IPS-15b (cell line): Measurements from ENCODE around the gene TEAD4.

Experiments
- H3K27me3 ChIP-seq: one replicate; pipeline ENCODE4 v1.6.1; 2013; ENCODE audit warnings: low read length; ENCODE audit not compliant: control insufficient read depth, insufficient read depth
- H3K36me3 ChIP-seq: one replicate; pipeline ENCODE4 v1.6.1; 2013; ENCODE audit warnings: low read length; ENCODE audit not compliant: control insufficient read depth, insufficient read depth
- H3K4me1 ChIP-seq: one replicate; pipeline ENCODE4 v1.6.1; 2013; ENCODE audit warnings: mild to moderate bottlenecking, low read length; ENCODE audit not compliant: control insufficient read depth, insufficient read depth
- H3K4me3 ChIP-seq: one replicate; pipeline ENCODE4 v1.5.1; 2013; ENCODE audit warnings: low read depth, low read length
- H3K9ac ChIP-seq: one replicate; pipeline ENCODE4 v1.6.1; 2013; ENCODE audit warnings: low read depth, mild to moderate bottlenecking, low read length
- H3K9me3 ChIP-seq: one replicate; pipeline ENCODE4 v1.6.1; 2013; ENCODE audit warnings: mild to moderate bottlenecking, low read length; ENCODE audit not compliant: control insufficient read depth, insufficient read depth

The TEAD4 gene

DNA sequence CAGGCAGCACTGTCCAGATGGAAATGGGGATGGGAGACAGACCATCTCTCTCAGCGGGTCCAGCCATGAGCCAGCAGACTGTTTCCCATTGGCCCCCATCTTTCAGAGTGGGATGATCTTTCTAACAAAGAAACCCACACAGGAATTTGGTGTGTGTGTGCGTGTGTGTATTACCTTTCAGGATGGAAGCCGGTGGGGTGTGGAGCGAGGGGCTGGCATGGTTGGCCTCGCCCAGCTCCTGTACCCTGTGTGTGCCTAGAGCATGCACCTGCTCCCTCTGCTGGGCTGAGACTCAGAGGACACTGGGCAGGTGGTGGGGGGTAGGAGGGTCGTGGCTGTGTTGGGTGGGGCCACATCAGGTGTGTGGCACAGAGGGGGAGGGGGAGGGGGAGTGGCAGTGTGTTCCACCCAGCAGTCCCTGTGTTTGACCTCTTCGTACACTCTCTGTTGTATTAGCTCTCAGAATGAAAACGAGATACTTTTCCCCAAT is 85.0 kb downstream of the TEAD4 start:
- Histone ChIP-seq H3K9ac (no peak overlapping the region), H3K36me3 (peaks cover 32% of the 10 kb centered on the region), H3K9me3 (no peaks in the 10 kb centered on the region), H3K4me1 (no peaks in the 10 kb centered on the region), H3K27me3 (no peaks in the 10 kb centered on the region), H3K4me3 (no peak overlapping the region)

DNA sequence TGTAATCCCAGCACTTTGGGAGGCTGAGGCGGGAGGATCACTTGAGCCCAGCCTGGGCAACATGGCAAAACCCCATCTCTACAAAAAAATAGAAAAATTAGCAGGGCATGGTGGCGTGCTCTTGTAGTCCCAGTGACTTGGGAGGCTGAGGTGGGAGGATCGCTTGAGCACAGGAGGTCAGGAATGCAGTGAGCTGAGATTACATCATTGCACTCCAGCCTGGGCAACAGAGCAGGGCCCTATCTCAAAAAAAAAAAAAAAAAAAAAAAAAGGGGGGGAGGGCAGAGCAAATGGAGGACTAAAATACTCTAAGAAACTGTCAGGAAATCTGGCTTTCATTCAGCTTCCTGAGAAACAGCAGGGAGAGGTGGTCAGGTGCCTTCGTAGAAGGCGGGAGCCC is 86.3 kb downstream of the TEAD4 start:
- H3K4me1 ChIP-seq = no peaks in the 10 kb centered on the region
- H3K9ac ChIP-seq = no peak overlapping the region
- peaks cover 20% of the 10 kb centered on the region for H3K36me3 ChIP-seq
- H3K27me3 ChIP-seq = no peaks in the 10 kb centered on the region
- no peak overlapping the region for H3K4me3 ChIP-seq
- no peaks in the 10 kb centered on the region for H3K9me3 ChIP-seq

DNA sequence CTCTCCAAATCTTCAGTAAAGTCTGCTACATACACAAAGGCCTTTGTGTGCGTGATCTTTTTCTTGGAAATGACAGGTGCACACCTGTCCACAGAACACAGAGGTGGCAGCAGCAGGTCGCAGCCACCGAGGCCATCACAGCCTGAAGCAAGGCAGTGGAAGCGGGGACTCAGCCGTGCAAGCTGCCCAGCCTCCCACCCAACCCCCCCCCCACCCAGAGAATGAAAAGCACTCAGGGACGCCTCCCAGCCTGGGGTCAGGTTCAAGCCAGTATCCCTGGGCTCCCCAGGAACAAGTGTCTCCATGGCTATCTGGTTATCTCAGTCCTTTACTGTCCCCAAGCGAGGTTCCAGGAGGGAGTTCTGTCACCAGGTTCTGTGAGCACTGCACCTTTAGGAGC is 86.8 kb downstream of the TEAD4 start:
- Histone ChIP-seq H3K4me1 (no peaks in the 10 kb centered on the region), H3K9ac (no peak overlapping the region), H3K9me3 (no peaks in the 10 kb centered on the region), H3K27me3 (no peaks in the 10 kb centered on the region), H3K36me3 (peaks cover 15% of the 10 kb centered on the region), H3K4me3 (no peak overlapping the region)

DNA sequence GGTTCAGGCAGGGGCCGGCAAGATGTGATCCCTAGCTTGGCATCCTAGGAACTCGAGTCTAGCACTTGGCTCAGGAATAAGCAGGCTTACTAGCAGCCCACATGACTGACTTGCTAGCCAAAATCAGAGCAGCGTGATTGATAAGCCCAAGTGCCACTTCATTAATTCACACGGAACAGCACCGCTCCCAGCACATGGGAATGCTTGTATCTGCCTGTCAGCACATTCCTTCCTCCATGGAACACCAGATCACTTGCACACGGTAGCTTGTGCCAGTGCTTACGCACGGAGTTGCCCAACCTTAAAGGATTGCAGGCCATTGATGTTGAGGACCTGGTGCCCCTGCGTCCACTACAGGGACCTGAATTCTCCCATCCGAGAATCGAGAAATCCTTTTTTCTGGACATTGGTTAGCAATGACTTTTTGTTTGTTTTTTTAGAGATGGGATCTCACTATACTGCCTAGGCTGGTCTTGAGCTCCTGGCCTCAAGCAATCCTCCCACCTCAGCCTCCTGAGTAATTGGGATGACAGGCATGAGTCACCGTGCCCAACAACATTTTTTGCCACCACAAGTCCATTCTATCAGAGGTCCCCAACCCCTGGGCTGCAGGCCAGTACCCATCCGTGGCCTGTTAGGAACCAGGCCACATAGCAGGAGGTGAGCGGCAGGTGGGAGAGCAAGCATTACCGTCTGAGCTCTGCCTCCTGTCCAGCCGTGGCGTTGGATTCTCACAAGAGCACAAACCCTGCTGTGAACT is 87.4 kb downstream of the TEAD4 start:
- Histone ChIP-seq H3K4me1 (no peaks in the 10 kb centered on the region), H3K36me3 (peaks cover 11% of the 10 kb centered on the region), H3K9ac (no peak overlapping the region), H3K27me3 (no peaks in the 10 kb centered on the region), H3K4me3 (no peak overlapping the region), H3K9me3 (no peaks in the 10 kb centered on the region)

DNA sequence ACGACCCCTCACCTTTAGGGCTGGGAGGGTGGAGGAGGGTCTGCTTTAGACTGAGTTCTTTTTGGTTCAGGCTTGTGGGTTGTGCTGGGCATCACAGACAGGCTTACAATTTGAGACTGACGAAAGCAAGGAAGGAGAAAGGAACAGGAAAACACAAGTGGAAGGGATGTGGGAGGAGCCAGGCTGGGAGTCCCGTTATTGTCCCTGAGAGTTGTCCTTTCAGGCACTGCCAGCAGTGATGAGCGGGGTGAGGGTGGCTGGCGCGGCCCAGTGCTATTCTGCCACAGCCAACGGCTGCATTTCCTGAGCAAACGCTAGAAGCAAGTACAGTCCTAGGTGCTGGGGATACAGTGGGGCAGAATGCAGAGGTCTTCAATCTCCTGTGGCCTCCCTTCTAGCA is 88.8 kb downstream of the TEAD4 start:
- H3K9me3 ChIP-seq = no peaks in the 10 kb centered on the region
- no peaks in the 10 kb centered on the region for H3K4me1 ChIP-seq
- H3K4me3 ChIP-seq = no peak overlapping the region
- H3K36me3 ChIP-seq = peaks cover under 1% of the 10 kb centered on the region
- H3K9ac ChIP-seq = no peak overlapping the region
- H3K27me3 ChIP-seq = no peaks in the 10 kb centered on the region

DNA sequence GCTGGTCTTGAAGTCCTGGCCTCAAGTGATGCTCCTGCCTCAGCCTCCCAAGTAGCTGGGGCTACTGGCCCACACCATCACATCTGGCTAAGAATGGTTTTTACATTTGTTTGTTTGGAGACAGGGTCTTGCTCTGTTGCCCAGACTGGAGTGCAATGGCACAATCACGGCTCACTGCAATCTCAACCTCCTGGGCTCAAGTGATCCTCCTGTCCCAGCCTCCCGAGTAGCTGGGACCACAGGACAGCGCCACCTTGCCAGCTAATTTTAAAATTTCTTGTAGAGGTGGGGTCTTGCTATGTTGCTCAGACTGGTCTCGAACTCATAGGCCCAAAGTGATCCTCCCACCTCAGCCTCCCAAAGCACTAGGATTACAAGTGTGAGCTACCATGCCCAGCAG is 89.3 kb downstream of the TEAD4 start:
- Histone ChIP-seq H3K4me1 (no peaks in the 10 kb centered on the region), H3K9ac (no peak overlapping the region), H3K4me3 (no peak overlapping the region), H3K9me3 (no peaks in the 10 kb centered on the region), H3K36me3 (no peaks in the 10 kb centered on the region), H3K27me3 (no peaks in the 10 kb centered on the region)

DNA sequence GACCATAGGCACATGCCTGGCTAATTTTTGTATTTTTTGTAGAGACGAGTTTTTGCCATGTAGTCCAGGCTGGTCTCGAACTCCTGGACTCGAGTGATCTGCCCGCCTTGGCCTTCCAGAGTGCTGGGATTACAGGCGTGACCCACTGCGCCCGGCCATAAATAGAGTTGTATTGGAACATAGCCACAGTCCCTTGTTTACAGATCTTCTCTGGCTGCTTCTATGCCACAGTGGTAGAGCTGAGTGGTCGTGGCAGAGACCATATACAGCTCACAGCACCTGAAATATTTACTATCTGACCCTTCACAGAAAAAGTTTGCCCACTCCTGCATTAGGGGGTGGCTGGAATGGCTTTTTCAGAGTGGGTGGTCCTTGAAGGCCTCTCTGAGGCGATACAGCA is 90.0 kb downstream of the TEAD4 start:
- H3K9ac ChIP-seq = no peak overlapping the region
- H3K4me1 ChIP-seq = no peaks in the 10 kb centered on the region
- no peaks in the 10 kb centered on the region for H3K36me3 ChIP-seq
- H3K4me3 ChIP-seq = no peak overlapping the region
- H3K9me3 ChIP-seq = no peaks in the 10 kb centered on the region
- no peaks in the 10 kb centered on the region for H3K27me3 ChIP-seq

DNA sequence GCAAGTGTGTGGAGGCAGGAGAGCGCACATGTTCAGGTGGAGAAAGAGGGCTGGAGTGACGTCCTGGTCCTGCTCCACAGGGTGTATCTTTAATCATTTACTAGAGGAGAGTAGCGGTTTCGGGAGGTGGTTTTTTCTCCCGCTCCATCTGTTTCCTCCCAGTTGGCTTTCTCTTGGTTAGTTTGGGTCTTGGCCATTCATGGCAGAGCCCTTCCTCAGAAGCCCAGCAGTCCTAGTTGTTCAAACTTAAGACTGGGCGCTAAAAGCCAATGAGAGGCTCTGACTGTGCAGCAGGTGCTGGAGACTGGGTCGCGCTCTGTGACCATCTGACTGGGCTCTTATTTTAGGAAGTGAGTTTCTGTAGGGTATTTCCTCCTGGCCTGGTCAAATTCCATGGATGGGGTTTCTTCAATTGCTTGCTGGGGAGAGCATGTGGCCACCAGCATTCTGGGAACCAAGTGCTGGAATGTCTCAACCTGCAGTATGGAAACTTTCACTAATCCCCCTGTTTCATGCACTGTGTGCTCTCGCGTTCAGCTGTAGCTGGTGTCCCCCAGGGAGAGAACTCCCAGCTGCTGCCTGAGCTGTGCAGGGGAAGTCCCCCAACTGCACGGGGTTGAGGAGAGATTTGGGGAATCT is 90.5 kb downstream of the TEAD4 start:
- H3K36me3 ChIP-seq = no peaks in the 10 kb centered on the region
- H3K4me3 ChIP-seq = no peak overlapping the region
- no peaks in the 10 kb centered on the region for H3K27me3 ChIP-seq
- H3K9me3 ChIP-seq = no peaks in the 10 kb centered on the region
- no peaks in the 10 kb centered on the region for H3K4me1 ChIP-seq
- no peak overlapping the region for H3K9ac ChIP-seq

DNA sequence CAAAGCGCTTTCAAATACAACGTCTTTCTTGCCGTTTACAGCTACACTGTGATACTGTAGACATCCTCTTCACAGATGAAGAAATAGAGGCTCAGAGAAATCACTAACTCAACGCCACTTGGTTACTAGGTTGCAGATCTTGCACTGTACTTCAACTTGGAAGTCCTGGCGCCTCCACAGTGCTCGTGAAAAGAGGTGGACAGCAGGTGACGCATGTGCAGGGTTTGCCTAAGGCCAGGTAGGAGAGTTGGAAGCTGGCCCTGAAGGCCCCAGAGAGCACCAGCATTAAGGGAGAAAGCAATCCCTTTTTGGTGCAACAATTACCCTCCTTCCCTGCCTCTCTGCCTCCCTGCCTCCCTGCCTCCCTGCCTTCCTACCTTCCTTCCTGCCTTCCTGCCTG is 95.2 kb downstream of the TEAD4 start:
- Histone ChIP-seq H3K27me3 (no peaks in the 10 kb centered on the region), H3K4me3 (no peak overlapping the region), H3K9ac (no peak overlapping the region), H3K9me3 (no peaks in the 10 kb centered on the region), H3K36me3 (no peaks in the 10 kb centered on the region), H3K4me1 (no peaks in the 10 kb centered on the region)

DNA sequence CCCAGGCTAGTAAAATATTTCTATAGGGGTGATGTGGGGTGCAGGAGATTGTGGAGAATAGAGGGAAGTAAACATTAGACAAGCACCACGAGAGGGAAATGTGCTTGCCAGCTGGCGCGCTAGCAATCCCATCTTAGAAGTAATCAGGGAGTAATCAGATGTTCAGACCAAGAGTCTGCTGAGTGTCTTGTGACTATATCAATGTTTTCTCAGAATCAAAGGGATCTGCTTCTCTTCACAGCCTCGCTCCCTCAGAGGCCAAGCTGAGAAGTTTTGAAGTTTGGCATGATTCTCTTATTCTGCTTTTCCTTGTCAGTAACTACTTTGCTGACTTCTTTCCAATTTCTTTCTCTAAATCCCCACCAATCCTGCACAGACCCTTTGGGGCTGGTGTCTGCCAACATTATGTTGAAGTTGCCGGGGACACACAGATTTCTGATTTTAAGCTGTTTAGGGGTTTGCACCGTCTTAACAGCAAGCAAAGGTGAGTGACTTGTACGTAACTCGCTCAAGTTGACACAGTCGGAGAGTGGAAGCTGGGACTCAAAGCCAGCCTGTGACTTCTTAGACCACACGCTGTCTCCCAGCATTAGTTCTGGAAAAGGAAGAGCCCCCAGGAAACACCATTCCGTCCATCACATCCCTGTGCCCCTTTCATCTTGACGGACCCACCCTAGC is 96.0 kb downstream of the TEAD4 start:
- Histone ChIP-seq H3K27me3 (no peaks in the 10 kb centered on the region), H3K4me3 (no peak overlapping the region), H3K4me1 (no peaks in the 10 kb centered on the region), H3K9me3 (no peaks in the 10 kb centered on the region), H3K36me3 (no peaks in the 10 kb centered on the region), H3K9ac (no peak overlapping the region)

DNA sequence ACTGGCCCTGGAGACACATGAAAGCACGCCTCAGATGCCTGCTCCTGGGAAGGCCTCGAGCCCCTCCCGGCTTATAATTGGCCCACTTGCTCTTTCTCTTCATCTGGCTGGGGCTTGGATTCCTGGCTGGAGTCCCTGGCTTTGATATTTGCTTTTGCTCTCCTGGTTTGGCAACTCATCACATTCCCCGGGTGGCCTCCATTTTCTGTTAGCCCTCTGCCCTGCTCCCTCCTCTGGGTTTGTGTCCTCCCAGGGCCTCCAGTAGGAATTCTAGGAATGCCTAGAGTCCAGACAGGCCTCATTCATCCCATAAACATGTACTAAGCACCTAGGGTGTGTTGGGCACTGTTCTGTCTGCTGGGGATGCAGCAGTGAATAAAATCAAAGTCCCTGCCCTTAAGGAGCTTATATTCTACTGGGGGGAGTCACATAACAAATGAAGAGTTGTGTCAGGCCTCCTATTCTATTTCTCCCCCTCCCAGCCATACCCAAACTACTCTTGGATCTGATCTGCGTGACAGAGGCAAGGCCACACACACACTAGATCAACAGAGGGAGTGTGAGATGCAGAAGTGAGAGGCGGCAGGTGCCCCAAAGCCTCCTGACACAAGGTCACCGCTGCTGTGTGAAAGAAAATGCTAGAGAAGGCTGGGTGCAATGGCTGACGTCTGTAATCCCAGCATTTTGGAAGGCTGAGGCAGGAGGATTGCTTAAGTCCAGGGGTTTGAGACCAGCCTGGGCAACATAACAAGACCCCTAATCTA is 96.7 kb downstream of the TEAD4 start:
- no peaks in the 10 kb centered on the region for H3K4me1 ChIP-seq
- H3K9ac ChIP-seq = no peak overlapping the region
- H3K4me3 ChIP-seq = no peak overlapping the region
- no peaks in the 10 kb centered on the region for H3K36me3 ChIP-seq
- no peaks in the 10 kb centered on the region for H3K27me3 ChIP-seq
- H3K9me3 ChIP-seq = no peaks in the 10 kb centered on the region
